Esophagus muscularis mucosa (tissue), 3 donors: ENCODE measurements around the gene HTRA1.

ENCODE experiments used
- POLR2A ChIP-seq: fragments of 450-650 bp; IDR thresholded peaks from one replicate; pipeline ENCODE4 v1.6.1; 2017; ENCODE audit warnings: antibody characterized with exemption, moderate library complexity, mild to moderate bottlenecking, low read depth
- POLR2AphosphoS5 ChIP-seq, 2 donors: sonication (generic); formaldehyde crosslinking; IDR thresholded peaks; one replicate each; pipeline ENCODE4 v1.6.1; 2017; ENCODE audit warnings: antibody characterized with exemption in 2 of 2
- TF ChIP-seq, protein P1 (sequence below), 3 experiments: fragments of 200-600 bp in 2 of 3; fragments of 450-650 bp in 1 of 3; sonication (generic) in 2 of 3; IDR thresholded peaks; one replicate each; pipeline ENCODE4 v1.5.1; 2017 to 2019; ENCODE audit warnings: antibody characterized with exemption in 3 of 3, mild to moderate bottlenecking in 2 of 3, moderate library complexity in 1 of 3

DNA sequence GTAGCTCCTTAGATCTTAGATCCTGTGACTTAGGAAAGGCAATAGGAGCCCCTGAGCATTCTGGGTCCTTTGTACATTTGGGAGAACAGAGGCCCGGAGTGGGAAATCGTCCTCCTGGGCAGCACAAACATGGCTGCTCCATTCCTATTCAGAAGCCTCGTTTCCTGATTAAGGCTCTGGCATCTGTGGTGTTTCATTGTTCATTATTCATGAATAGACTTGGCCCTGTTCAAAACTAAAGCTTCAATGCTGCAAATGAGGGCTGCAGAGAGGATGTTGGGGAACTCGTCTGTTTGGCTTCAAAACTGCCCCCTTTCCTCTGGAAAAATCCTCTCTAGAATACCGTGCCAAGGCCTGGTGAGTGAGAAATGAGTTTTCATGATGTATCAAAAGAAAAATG is 3.4 kb upstream of the HTRA1 start:
- TF ChIP-seq, protein P1, sequence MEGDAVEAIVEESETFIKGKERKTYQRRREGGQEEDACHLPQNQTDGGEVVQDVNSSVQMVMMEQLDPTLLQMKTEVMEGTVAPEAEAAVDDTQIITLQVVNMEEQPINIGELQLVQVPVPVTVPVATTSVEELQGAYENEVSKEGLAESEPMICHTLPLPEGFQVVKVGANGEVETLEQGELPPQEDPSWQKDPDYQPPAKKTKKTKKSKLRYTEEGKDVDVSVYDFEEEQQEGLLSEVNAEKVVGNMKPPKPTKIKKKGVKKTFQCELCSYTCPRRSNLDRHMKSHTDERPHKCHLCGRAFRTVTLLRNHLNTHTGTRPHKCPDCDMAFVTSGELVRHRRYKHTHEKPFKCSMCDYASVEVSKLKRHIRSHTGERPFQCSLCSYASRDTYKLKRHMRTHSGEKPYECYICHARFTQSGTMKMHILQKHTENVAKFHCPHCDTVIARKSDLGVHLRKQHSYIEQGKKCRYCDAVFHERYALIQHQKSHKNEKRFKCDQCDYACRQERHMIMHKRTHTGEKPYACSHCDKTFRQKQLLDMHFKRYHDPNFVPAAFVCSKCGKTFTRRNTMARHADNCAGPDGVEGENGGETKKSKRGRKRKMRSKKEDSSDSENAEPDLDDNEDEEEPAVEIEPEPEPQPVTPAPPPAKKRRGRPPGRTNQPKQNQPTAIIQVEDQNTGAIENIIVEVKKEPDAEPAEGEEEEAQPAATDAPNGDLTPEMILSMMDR (IDR thresholded peaks at IDR 0.05): no peak
- no peak for TF ChIP-seq POLR2A
- TF ChIP-seq POLR2AphosphoS5 (IDR thresholded peaks at IDR 0.05): no peak
